Ectodermal cell (in vitro differentiated cells): ENCODE data around the gene MUC2.

ENCODE experiments used
- H3K27ac ChIP-seq: 2 replicates; pipeline ENCODE4 v1.7.0; 2013; ENCODE audit warnings: mild to moderate bottlenecking, low read depth, low read length; ENCODE audit not compliant: insufficient read depth, poor library complexity, severe bottlenecking
- H3K27me3 ChIP-seq: 2 replicates; pipeline ENCODE4 v1.7.0; 2013; ENCODE audit warnings: mild to moderate bottlenecking, low read length; ENCODE audit not compliant: insufficient read depth, control insufficient read depth, poor library complexity, severe bottlenecking
- H3K36me3 ChIP-seq: one replicate; pipeline ENCODE4 v1.7.0; 2013; ENCODE audit warnings: low read length; ENCODE audit not compliant: control insufficient read depth, insufficient read depth
- H3K4me1 ChIP-seq: one replicate; pipeline ENCODE4 v1.7.0; 2013; ENCODE audit warnings: low read length; ENCODE audit not compliant: control insufficient read depth, insufficient read depth
- H3K4me3 ChIP-seq: 2 replicates; pipeline ENCODE4 v1.7.0; 2013; ENCODE audit warnings: low read depth, low read length, control low read depth; ENCODE audit not compliant: insufficient read depth
- H3K9me3 ChIP-seq: 2 replicates; pipeline ENCODE4 v1.7.0; 2013; ENCODE audit warnings: mild to moderate bottlenecking, low read length, moderate library complexity; ENCODE audit not compliant: control insufficient read depth
- WGBS, 2 experiments: methylation state at CpG; one replicate each; pipeline ENCODE4 v1.1.7; 2013; ENCODE audit warnings: missing lambda C conversion rate in 2 of 2; 5-methylcytosine and 5-hydroxymethylcytosine counted together

Gene MUC2

GRCh38 chr11:1116666-1117390, 42.2 kb downstream of the MUC2 start:
- Histone ChIP-seq H3K36me3 (no peaks in the 10 kb centered on the region), H3K9me3 (no peaks in the 10 kb centered on the region), H3K27ac (no peak overlapping the region), H3K4me1 (no peaks in the 10 kb centered on the region), H3K27me3 (no peaks in the 10 kb centered on the region), H3K4me3 (no peak overlapping the region)
- 87 to 88% methylated on average over 22 to 23 of the region's 23 CpGs for WGBS, 2 experiments

GRCh38 chr11:1117992-1118391, 43.3 kb downstream of the MUC2 start:
- H3K36me3 ChIP-seq, result no peaks in the 10 kb centered on the region
- H3K9me3 ChIP-seq, result no peaks in the 10 kb centered on the region
- WGBS, 2 experiments, result 88 to 89% methylated on average over 6 of the region's 6 CpGs
- no peaks in the 10 kb centered on the region for H3K4me1 ChIP-seq
- H3K27ac ChIP-seq, result no peak overlapping the region
- no peaks in the 10 kb centered on the region for H3K27me3 ChIP-seq
- H3K4me3 ChIP-seq, result no peak overlapping the region

- H3K27ac ChIP-seq, result no peak overlapping the region
- H3K27me3 ChIP-seq, result no peaks in the 10 kb centered on the region
- H3K4me1 ChIP-seq, result no peaks in the 10 kb centered on the region
- no peaks in the 10 kb centered on the region for H3K36me3 ChIP-seq
- H3K4me3 ChIP-seq, result no peak overlapping the region
- H3K9me3 ChIP-seq, result no peaks in the 10 kb centered on the region
- WGBS, 2 experiments, result 85% methylated on average over 22 of the region's 22 CpGs
Measured at GRCh38 chr11:1118755-1119603, 44.3 kb downstream of the MUC2 start.

GRCh38 chr11:1119604-1120146, 45.0 kb downstream of the MUC2 start:
- Histone ChIP-seq H3K27ac (no peak overlapping the region), H3K4me1 (no peaks in the 10 kb centered on the region), H3K36me3 (no peaks in the 10 kb centered on the region), H3K4me3 (no peak overlapping the region), H3K27me3 (no peaks in the 10 kb centered on the region), H3K9me3 (no peaks in the 10 kb centered on the region)
- 91% methylated on average over 17 of the region's 17 CpGs for WGBS, 2 experiments

- Histone ChIP-seq H3K27ac (no peak overlapping the region), H3K4me1 (no peaks in the 10 kb centered on the region), H3K27me3 (no peaks in the 10 kb centered on the region), H3K4me3 (no peak overlapping the region), H3K36me3 (no peaks in the 10 kb centered on the region), H3K9me3 (no peaks in the 10 kb centered on the region)
- WGBS, 2 experiments, result 92 to 94% methylated on average over 27 of the region's 27 CpGs
Measured at GRCh38 chr11:1120532-1121330, 46.1 kb downstream of the MUC2 start.

GRCh38 chr11:1121331-1121812, 46.7 kb downstream of the MUC2 start:
- Histone ChIP-seq H3K27me3 (no peaks in the 10 kb centered on the region), H3K4me1 (no peaks in the 10 kb centered on the region), H3K4me3 (no peak overlapping the region), H3K36me3 (no peaks in the 10 kb centered on the region), H3K9me3 (no peaks in the 10 kb centered on the region), H3K27ac (no peak overlapping the region)
- WGBS, 2 experiments, result 93 to 95% methylated on average over 19 of the region's 19 CpGs

- 88 to 89% methylated on average over 28 of the region's 28 CpGs for WGBS, 2 experiments
- Histone ChIP-seq H3K9me3 (no peaks in the 10 kb centered on the region), H3K4me1 (no peaks in the 10 kb centered on the region), H3K27ac (no peak overlapping the region), H3K27me3 (no peaks in the 10 kb centered on the region), H3K36me3 (no peaks in the 10 kb centered on the region), H3K4me3 (no peak overlapping the region)
Measured at GRCh38 chr11:1121813-1122663, 47.4 kb downstream of the MUC2 start.

- no peaks in the 10 kb centered on the region for H3K9me3 ChIP-seq
- no peaks in the 10 kb centered on the region for H3K36me3 ChIP-seq
- H3K4me3 ChIP-seq, result no peak overlapping the region
- H3K27me3 ChIP-seq, result no peaks in the 10 kb centered on the region
- WGBS, 2 experiments, result 87 to 89% methylated on average over 7 of the region's 7 CpGs
- no peaks in the 10 kb centered on the region for H3K4me1 ChIP-seq
- no peak overlapping the region for H3K27ac ChIP-seq
Measured at GRCh38 chr11:1122664-1123002, 48.0 kb downstream of the MUC2 start.

GRCh38 chr11:1123970-1124369, 49.3 kb downstream of the MUC2 start:
- Histone ChIP-seq H3K27me3 (no peaks in the 10 kb centered on the region), H3K36me3 (no peaks in the 10 kb centered on the region), H3K4me1 (no peaks in the 10 kb centered on the region), H3K27ac (no peak overlapping the region), H3K9me3 (no peaks in the 10 kb centered on the region), H3K4me3 (no peak overlapping the region)
- WGBS, 2 experiments, result 80 to 96% methylated on average over 1 of the region's 1 CpG
